Stimulated activated CD4-positive, alpha-beta T cell treated with anti-CD3 and anti-CD28 coated beads, Interleukin-2, amount 100 ng/mL, for 48 hours (primary cell): ENCODE data around the gene ZNF281.
"Not testable (repeated sequence)": the region's sequence is repeated elsewhere in the genome, so short reads cannot be mapped to it uniquely, and the experiment has no call there.

Experiments
- DNase-seq, 2 donors: peaks; one replicate each; pipeline ENCODE4 v3.0.0-alpha.2; 2020

The ZNF281 gene

DNA sequence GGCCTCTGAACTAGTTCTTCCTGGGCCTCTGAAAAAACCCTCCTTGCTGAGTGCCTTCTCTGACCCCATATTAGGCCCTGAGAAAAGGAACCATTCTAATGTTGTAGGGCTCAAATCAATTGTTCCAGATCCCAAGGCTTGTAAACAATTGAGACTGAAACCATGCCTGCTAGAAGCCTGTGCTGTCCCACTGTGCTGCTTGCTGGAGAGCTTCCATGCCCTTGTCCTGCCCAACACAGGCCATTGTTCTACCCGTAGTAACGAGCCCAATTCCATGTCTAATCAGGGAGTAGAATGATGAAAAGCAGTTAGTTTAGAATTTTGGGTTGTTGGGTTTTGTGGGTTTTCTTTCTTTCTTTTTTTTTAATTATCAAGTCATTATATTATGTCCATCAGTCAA lies 47.4 kb downstream of the ZNF281 start:
- DNase-seq = no peak

DNA sequence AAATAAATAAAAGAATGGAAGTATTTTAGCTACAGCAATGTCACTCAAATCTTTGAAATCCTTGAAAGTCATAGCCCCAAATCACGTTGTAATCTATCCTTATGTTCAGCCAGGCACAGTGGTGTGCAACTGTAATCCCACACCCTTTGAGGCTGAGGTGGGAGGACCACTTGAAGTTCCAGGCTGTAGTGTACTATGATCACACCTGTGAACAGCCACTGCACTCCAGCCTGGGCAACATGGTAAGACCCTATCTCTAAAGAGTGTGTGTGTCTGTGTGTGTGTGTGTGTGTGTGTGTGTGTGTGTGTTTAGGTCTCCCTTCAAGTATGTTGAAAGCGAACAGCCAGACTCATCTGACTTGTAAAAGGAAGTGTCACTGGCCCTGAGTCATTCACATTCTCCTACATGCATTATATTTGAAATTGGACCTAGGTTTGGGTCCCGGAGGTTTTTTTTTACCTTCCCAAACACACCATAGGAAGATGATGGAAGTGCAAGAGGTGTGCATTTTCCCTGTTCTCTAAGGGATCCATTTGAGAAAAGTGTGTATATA lies 50.1 kb downstream of the ZNF281 start:
- DNase-seq = no peak

DNA sequence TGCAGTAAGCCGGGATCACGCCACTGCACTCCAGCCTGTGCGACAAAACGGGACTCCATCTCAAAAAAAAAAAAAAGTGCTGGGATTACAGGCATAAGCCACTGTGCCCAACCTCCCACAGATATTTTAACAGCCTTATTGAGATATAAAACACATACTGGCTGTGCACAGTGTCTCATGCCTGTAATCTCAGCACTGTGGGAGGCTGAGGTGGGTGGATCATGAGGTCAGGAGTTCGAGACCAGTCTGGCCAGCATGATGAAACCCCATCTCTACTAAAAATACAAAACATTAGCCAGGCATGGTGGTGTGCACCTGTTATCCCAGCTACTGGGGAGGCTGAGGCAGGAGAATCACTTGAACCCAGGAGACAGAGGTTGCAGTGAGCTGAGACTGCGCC lies 51.9 kb downstream of the ZNF281 start:
- DNase-seq = not testable (repeated sequence)

DNA sequence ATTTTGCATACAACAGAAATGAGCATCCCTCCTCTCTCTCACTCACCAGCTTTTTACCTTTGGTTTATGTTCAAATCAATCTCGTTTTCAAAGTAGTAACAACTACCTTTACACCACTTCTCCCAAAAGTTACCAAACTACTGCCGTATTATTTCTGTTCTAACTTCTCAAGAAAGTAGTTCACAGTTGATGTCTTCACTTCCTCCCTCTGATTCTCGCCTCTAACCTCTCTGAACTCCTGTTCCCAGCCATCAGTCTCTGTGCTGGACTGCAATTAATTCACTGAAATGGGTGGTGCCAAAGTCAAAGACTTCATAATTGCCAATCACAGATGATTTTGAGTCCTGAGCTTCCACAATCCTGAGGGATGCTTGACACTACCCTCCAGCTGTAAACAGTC lies 54.0 kb downstream of the ZNF281 start:
- DNase-seq = no peak
